ENCODE measurements around the gene ESAM. TPM values are rescaled to one million over a fixed set of nuclear protein-coding genes. Genes with fewer than 3 reads are reported as not detected.

Gene ESAM
- total and polyA plus RNA-seq, 4 donors = 4.0 to 15.6 (median 9.9) TPM

DNA sequence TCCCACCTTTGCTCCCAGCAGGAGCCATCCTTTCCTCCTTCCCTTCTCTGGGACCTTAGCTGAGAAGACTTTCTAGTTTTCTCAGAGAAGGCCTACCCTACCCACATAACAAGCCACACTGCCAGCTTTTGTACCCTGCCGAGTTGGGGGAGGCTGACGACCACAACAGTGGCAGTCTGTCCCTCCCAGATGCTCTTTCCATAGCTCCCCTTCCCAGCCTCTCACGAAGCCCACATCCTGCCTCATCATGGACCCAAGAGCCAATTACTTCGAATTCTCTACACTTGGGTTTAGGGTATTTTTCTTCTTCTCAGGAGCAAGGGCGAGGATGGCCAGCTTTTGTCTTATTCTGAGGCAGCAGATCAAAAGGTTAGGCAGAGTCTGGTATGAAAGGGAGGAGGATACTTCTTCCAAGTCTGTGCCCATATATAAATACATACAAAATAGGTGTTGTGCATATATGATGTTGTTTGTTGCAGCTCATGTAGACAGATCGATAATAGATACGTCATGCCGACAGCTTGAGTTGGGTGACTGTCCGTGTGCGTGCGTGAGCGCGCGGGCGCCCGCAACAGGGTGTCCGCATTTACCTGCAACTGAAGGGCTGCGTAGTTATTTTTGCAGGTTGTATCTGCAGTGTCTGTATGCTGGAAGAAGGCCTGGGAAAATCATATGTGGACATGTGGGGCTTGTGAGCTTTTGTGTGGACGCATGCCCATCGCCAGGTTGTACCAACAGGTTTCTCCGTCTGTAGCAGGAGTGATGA is 23.2 kb downstream of the ESAM start:
- no peak for DNase-seq (ENCODE audit: low spot score)
- H3K4me1 ChIP-seq (ENCODE audit: control insufficient read depth in 4 of 4, insufficient read depth in 4 of 4, low read length in 3 of 4) = peaks cover 4 to 12% (median 9%) of the 10 kb centered on the region in 4 donors
- WGBS = 46% methylated on average over 21 of the region's 21 CpGs
- H3K27me3 ChIP-seq (ENCODE audit: control insufficient read depth in 4 of 4, insufficient read depth in 4 of 4, low read length in 3 of 4) = peaks cover 0 to 5% (median 0%) of the 10 kb centered on the region in 4 donors
- no peak overlapping the region for H3K27ac ChIP-seq (ENCODE audit: low read depth in 1 of 2, low read length in 2 of 2)
- no peaks in the 10 kb centered on the region for H3K36me3 ChIP-seq (ENCODE audit: control insufficient read depth in 4 of 4, insufficient read depth in 3 of 4, low read depth in 1 of 4, low read length in 3 of 4)
- TF ChIP-seq, protein P1, sequence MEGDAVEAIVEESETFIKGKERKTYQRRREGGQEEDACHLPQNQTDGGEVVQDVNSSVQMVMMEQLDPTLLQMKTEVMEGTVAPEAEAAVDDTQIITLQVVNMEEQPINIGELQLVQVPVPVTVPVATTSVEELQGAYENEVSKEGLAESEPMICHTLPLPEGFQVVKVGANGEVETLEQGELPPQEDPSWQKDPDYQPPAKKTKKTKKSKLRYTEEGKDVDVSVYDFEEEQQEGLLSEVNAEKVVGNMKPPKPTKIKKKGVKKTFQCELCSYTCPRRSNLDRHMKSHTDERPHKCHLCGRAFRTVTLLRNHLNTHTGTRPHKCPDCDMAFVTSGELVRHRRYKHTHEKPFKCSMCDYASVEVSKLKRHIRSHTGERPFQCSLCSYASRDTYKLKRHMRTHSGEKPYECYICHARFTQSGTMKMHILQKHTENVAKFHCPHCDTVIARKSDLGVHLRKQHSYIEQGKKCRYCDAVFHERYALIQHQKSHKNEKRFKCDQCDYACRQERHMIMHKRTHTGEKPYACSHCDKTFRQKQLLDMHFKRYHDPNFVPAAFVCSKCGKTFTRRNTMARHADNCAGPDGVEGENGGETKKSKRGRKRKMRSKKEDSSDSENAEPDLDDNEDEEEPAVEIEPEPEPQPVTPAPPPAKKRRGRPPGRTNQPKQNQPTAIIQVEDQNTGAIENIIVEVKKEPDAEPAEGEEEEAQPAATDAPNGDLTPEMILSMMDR (IDR thresholded peaks at IDR 0.05; ENCODE audit: low read depth, low read length, missing input control) = no peak
- TF ChIP-seq, protein P2, sequence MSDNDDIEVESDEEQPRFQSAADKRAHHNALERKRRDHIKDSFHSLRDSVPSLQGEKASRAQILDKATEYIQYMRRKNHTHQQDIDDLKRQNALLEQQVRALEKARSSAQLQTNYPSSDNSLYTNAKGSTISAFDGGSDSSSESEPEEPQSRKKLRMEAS (IDR thresholded peaks at IDR 0.05) = no peak
- TF ChIP-seq, protein P3, sequence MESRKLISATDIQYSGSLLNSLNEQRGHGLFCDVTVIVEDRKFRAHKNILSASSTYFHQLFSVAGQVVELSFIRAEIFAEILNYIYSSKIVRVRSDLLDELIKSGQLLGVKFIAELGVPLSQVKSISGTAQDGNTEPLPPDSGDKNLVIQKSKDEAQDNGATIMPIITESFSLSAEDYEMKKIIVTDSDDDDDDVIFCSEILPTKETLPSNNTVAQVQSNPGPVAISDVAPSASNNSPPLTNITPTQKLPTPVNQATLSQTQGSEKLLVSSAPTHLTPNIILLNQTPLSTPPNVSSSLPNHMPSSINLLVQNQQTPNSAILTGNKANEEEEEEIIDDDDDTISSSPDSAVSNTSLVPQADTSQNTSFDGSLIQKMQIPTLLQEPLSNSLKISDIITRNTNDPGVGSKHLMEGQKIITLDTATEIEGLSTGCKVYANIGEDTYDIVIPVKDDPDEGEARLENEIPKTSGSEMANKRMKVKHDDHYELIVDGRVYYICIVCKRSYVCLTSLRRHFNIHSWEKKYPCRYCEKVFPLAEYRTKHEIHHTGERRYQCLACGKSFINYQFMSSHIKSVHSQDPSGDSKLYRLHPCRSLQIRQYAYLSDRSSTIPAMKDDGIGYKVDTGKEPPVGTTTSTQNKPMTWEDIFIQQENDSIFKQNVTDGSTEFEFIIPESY (IDR thresholded peaks at IDR 0.05) = no peak
- no peak for TF ChIP-seq GABPA (IDR thresholded peaks at IDR 0.05 in 1 of 2, conservative IDR thresholded peaks at IDR 0.05 in 1 of 2)
- no peak for TF ChIP-seq HNF4G (IDR thresholded peaks at IDR 0.05)
- TF ChIP-seq, protein P4, sequence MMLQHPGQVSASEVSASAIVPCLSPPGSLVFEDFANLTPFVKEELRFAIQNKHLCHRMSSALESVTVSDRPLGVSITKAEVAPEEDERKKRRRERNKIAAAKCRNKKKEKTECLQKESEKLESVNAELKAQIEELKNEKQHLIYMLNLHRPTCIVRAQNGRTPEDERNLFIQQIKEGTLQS (IDR thresholded peaks at IDR 0.05) = no peak
- no peak for TF ChIP-seq HNF4A (conservative IDR thresholded peaks at IDR 0.05)
- TF ChIP-seq SP1 (IDR thresholded peaks at IDR 0.05) = no peak
- no peak for TF ChIP-seq FOXA2 (IDR thresholded peaks at IDR 0.05)
- no peak for TF ChIP-seq NR2F2 (IDR thresholded peaks at IDR 0.05)
- TF ChIP-seq EGR1 (IDR thresholded peaks at IDR 0.05; ENCODE audit: low read depth in 2 of 2) = no peak
- TF ChIP-seq, protein P5, sequence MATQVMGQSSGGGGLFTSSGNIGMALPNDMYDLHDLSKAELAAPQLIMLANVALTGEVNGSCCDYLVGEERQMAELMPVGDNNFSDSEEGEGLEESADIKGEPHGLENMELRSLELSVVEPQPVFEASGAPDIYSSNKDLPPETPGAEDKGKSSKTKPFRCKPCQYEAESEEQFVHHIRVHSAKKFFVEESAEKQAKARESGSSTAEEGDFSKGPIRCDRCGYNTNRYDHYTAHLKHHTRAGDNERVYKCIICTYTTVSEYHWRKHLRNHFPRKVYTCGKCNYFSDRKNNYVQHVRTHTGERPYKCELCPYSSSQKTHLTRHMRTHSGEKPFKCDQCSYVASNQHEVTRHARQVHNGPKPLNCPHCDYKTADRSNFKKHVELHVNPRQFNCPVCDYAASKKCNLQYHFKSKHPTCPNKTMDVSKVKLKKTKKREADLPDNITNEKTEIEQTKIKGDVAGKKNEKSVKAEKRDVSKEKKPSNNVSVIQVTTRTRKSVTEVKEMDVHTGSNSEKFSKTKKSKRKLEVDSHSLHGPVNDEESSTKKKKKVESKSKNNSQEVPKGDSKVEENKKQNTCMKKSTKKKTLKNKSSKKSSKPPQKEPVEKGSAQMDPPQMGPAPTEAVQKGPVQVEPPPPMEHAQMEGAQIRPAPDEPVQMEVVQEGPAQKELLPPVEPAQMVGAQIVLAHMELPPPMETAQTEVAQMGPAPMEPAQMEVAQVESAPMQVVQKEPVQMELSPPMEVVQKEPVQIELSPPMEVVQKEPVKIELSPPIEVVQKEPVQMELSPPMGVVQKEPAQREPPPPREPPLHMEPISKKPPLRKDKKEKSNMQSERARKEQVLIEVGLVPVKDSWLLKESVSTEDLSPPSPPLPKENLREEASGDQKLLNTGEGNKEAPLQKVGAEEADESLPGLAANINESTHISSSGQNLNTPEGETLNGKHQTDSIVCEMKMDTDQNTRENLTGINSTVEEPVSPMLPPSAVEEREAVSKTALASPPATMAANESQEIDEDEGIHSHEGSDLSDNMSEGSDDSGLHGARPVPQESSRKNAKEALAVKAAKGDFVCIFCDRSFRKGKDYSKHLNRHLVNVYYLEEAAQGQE (IDR thresholded peaks at IDR 0.05) = no peak
- TF ChIP-seq TAF1 (conservative IDR thresholded peaks at IDR 0.05) = no peak
- no peak for TF ChIP-seq RXRA (IDR thresholded peaks at IDR 0.05)
- no peak for TF ChIP-seq FOXA1 (IDR thresholded peaks at IDR 0.05)
- TF ChIP-seq YY1 (IDR thresholded peaks at IDR 0.05) = no peak
- TF ChIP-seq JUND (IDR thresholded peaks at IDR 0.05) = no peak
- TF ChIP-seq RAD21 (IDR thresholded peaks at IDR 0.05) = no peak
- H3K9me3 ChIP-seq (ENCODE audit: control insufficient read depth in 4 of 4, low read length in 3 of 4) = no peaks in the 10 kb centered on the region
- H3K4me3 ChIP-seq (ENCODE audit: low read depth in 1 of 3, low read length in 3 of 3) = no peak overlapping the region
- H3K9ac ChIP-seq (ENCODE audit: low read depth in 1 of 2, low read length in 2 of 2) = no peak overlapping the region

Data from liver (tissue), 9 donors.